GM08714 (cell line): ENCODE measurements around the gene OR9I1.

Experiments
- H3K4me3 ChIP-seq: fragments of 200-500 bp; sonication (Bioruptor generic); 2 replicates; pipeline ENCODE4 v1.5.1; 2014; ENCODE audit warnings: mild to moderate bottlenecking, low read length, inconsistent platforms
- ZNF274 ChIP-seq: IDR thresholded peaks from 2 replicates; pipeline ENCODE4 v1.6.1; 2012; ENCODE audit warnings: mild to moderate bottlenecking, low read depth, low read length

The OR9I1 gene

DNA sequence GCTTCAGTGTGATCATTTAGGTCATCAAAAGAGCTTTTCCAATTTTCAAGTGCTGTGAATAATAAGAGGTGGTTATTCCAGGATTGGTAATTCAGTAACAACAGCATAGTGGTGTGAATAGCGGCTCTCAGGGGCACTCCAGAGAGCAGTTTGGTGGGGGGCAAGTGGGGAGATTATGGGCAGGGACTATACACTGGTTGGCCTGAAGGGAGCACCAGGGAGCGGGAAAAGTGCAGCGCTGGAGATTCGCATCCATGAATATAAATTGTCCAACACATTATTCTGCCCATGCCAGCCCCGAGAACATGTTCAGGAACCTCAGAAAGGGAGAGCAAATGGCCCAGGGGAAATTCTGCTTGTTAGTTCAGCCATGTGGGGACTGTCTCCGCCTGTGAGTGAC is 56.7 kb downstream of the OR9I1 start:
- no peak for TF ChIP-seq ZNF274
- no peak overlapping the region for H3K4me3 ChIP-seq

DNA sequence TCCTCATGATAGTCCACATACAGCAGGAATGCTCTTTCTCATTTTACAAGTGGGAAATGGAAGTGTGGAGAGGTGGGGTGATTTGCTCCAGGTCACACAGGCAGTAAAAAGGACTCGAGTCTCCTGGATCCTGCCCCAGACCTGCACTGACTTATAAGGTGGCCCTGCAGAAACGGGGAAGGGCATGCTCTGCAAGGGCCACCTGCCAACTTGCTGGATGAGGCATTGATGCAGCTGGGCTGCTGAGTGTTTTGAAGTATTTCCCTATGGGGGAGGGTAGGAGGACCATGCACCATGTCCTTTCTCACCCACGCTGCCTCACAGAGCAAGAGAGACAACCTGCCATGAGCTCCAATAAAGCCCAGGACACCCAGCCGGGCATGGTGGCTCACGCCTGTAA is 57.6 kb downstream of the OR9I1 start:
- no peak for TF ChIP-seq ZNF274
- no peak overlapping the region for H3K4me3 ChIP-seq
